Right renal cortex interstitium (tissue), 3 donors: Measurements from ENCODE around the gene PREX1. TPM values are rescaled to one million over a fixed set of nuclear protein-coding genes. Genes with fewer than 3 reads are reported as not detected.

Experiments used
- DNase-seq, 3 donors: peaks; one replicate each; pipeline ENCODE4 v3.0.0-alpha.2; 2013; ENCODE audit warnings: low read depth in 3 of 3, low spot score in 2 of 3
- polyA plus RNA-seq, 3 donors: library from polyadenylated mRNA; unstranded; fragments of 120-200 nt; gene quantifications; one replicate each; pipeline ENCODE4 v1.2.1, GENCODE V29; 2013; ENCODE audit not compliant: insufficient read length in 3 of 3

PREX1 gene
- polyA plus RNA-seq, 3 donors, result 12.8 to 15.3 (median 13.9) TPM

- no peak for DNase-seq
Observed at GRCh38 chr20:48687117-48687800, 140.5 kb downstream of the PREX1 start.

GRCh38 chr20:48686238-48687116 is 141.3 kb downstream of the PREX1 start:
- DNase-seq, result no peak

GRCh38 chr20:48685300-48685699 is 142.5 kb downstream of the PREX1 start:
- no peak for DNase-seq

- DNase-seq, result no peak
Observed at GRCh38 chr20:48684501-48685041, 143.2 kb downstream of the PREX1 start.

GRCh38 chr20:48683467-48684175 is 144.2 kb downstream of the PREX1 start:
- no peak for DNase-seq

GRCh38 chr20:48682529-48683363 is 145.1 kb downstream of the PREX1 start:
- DNase-seq, result peak; percentile 74 to 87 (median 85)

- DNase-seq, result no peak
Observed at GRCh38 chr20:48681873-48682426, 145.8 kb downstream of the PREX1 start.

GRCh38 chr20:48681201-48681872 is 146.5 kb downstream of the PREX1 start:
- no peak for DNase-seq

- no peak for DNase-seq
Observed at GRCh38 chr20:48680650-48681049, 147.1 kb downstream of the PREX1 start.

GRCh38 chr20:48679599-48679998 is 148.2 kb downstream of the PREX1 start:
- no peak for DNase-seq

GRCh38 chr20:48679011-48679410 is 148.8 kb downstream of the PREX1 start:
- DNase-seq, result no peak

- DNase-seq, result no peak
Observed at GRCh38 chr20:48678421-48678820, 149.4 kb downstream of the PREX1 start.

GRCh38 chr20:48676795-48677460 is 150.9 kb downstream of the PREX1 start:
- no peak for DNase-seq

GRCh38 chr20:48676125-48676524 is 151.7 kb downstream of the PREX1 start:
- no peak for DNase-seq

GRCh38 chr20:48674461-48674860 is 153.3 kb downstream of the PREX1 start:
- no peak for DNase-seq

GRCh38 chr20:48673507-48673906 is 154.3 kb downstream of the PREX1 start:
- no peak for DNase-seq

GRCh38 chr20:48672324-48672723 is 155.5 kb downstream of the PREX1 start:
- DNase-seq, result no peak

GRCh38 chr20:48671141-48671540 is 156.7 kb downstream of the PREX1 start:
- DNase-seq, result no peak
